PC-3 (cell line): ENCODE measurements around the gene SSMEM1. TPM values are rescaled to one million over a fixed set of nuclear protein-coding genes. Genes with fewer than 3 reads are reported as not detected.
A peak's percentile ranks its signal among the peaks of the same experiment; 100 is the strongest.

Experiments used
- ATAC-seq: fragments of 200-7000 bp; cut with Tn5 transposase; 2 replicates; pipeline ENCODE4 v1.9.1; 2020; ENCODE audit warnings: mild to moderate bottlenecking, moderate library complexity
- BruUV-seq: library from RNA; stranded (reverse); fragments of 400-500 nt; replicated peaks from 2 replicates; lab custom pipeline; 2021; lab: Mats Ljungman, UMichigan
- CTCF ChIA-PET: fragments of 300-600 bp; sonication (Branson Sonifier 250); formaldehyde crosslinking; loops from one replicate; lab custom pipeline; 2022; ENCODE audit warnings: antibody characterized with exemption; lab: Charles Lee
- POLR2A ChIA-PET: fragments of 300-600 bp; sonication (Branson Sonifier 250); formaldehyde crosslinking; loops from one replicate; lab custom pipeline; 2022; ENCODE audit warnings: antibody characterized with exemption; ENCODE audit not compliant: unreplicated experiment; lab: Charles Lee
- DNase-seq: peaks from one replicate; pipeline ENCODE4 v3.0.0-alpha.2; 2015
- H2AFZ ChIP-seq: fragments of 300-600 bp; sonication (generic); 2 replicates; pipeline ENCODE4 v1.6.0; 2016; ENCODE audit warnings: antibody characterized with exemption, low read length
- H3F3A ChIP-seq: fragments of 300-600 bp; sonication (generic); one replicate; pipeline ENCODE4 v1.6.0; 2017; ENCODE audit warnings: antibody characterized with exemption, low read length, control low read depth, mild to moderate bottlenecking; ENCODE audit not compliant: unreplicated experiment
- H3K27ac ChIP-seq: fragments of 300-600 bp; sonication (generic); 2 replicates; pipeline ENCODE4 v1.5.1; 2016; ENCODE audit warnings: mild to moderate bottlenecking, low read length
- H3K27me3 ChIP-seq: fragments of 300-600 bp; sonication (generic); 2 replicates; pipeline ENCODE4 v1.6.1; 2016; ENCODE audit warnings: low read length, mixed read lengths
- H3K36me3 ChIP-seq: fragments of 300-600 bp; sonication (generic); 2 replicates; pipeline ENCODE4 v1.6.1; 2016; ENCODE audit warnings: low read depth, mixed run types, low read length, mixed read lengths
- H3K4me1 ChIP-seq: fragments of 300-600 bp; sonication (generic); 2 replicates; pipeline ENCODE4 v1.5.1; 2016; ENCODE audit warnings: low read length; ENCODE audit not compliant: insufficient read depth
- H3K4me2 ChIP-seq: fragments of 300-600 bp; sonication (generic); 2 replicates; pipeline ENCODE4 v1.6.0; 2016; ENCODE audit warnings: low read length
- H3K4me3 ChIP-seq: fragments of 300-600 bp; sonication (generic); 2 replicates; pipeline ENCODE4 v1.5.1; 2016; ENCODE audit warnings: mild to moderate bottlenecking, low read length, mixed read lengths
- H3K79me2 ChIP-seq: fragments of 300-600 bp; sonication (generic); 2 replicates; pipeline ENCODE4 v1.6.1; 2017; ENCODE audit warnings: low read length, mixed read lengths
- H3K9ac ChIP-seq: fragments of 300-600 bp; sonication (generic); 2 replicates; pipeline ENCODE4 v1.6.0; 2016; ENCODE audit warnings: mild to moderate bottlenecking, low read length
- H3K9me2 ChIP-seq: fragments of 300-600 bp; sonication (generic); replicated peaks from 2 replicates; pipeline ENCODE4 v1.6.1; 2016; ENCODE audit warnings: mixed run types, low read length, mixed read lengths
- H3K9me3 ChIP-seq: fragments of 300-600 bp; sonication (generic); 2 replicates; pipeline ENCODE4 v1.6.1; 2016; ENCODE audit warnings: low read length, mixed read lengths
- H4K20me1 ChIP-seq: fragments of 300-600 bp; sonication (generic); 2 replicates; pipeline ENCODE4 v1.6.1; 2016; ENCODE audit warnings: low read length, mixed read lengths
- EZH2 ChIP-seq: fragments of 300-600 bp; sonication (generic); IDR thresholded peaks from one replicate; pipeline ENCODE4 v1.6.1; 2017; ENCODE audit warnings: antibody characterized with exemption, mild to moderate bottlenecking, low read length; ENCODE audit not compliant: unreplicated experiment
- EZH2phosphoT487 ChIP-seq: fragments of 300-600 bp; sonication (generic); IDR thresholded peaks from 2 replicates; pipeline ENCODE4 v1.6.1; 2018; ENCODE audit warnings: mild to moderate bottlenecking, antibody characterized with exemption, low read length, borderline replicate concordance
- intact Hi-C: fragments of 100-400 bp; cut with micrococcal nuclease; formaldehyde crosslinking; loops from 2 replicates; pipeline ENCODE4 v1.9.0; 2023
- total RNA-seq: library from RNA; depleted of rRNA; stranded (reverse); fragments of >200 nt; gene quantifications from 2 replicates; pipeline ENCODE4 v1.2.3, GENCODE V29; 2014
- TF ChIP-seq, protein P1 (sequence below): fragments of 300-600 bp; sonication (generic); conservative IDR thresholded peaks from 2 replicates; pipeline ENCODE4 v1.5.1; 2017; ENCODE audit warnings: antibody characterized with exemption, low read depth, mild to moderate bottlenecking, low read length

The SSMEM1 gene
- total RNA-seq, 1 experiment from 2014 or later, result not detected

- no peak for DNase-seq
- no peak overlapping the region for H3K4me2 ChIP-seq
- no peaks in the 10 kb centered on the region for H4K20me1 ChIP-seq
- TF ChIP-seq EZH2phosphoT487 (no peak), EZH2 (no peak)
- TF ChIP-seq, protein P1, sequence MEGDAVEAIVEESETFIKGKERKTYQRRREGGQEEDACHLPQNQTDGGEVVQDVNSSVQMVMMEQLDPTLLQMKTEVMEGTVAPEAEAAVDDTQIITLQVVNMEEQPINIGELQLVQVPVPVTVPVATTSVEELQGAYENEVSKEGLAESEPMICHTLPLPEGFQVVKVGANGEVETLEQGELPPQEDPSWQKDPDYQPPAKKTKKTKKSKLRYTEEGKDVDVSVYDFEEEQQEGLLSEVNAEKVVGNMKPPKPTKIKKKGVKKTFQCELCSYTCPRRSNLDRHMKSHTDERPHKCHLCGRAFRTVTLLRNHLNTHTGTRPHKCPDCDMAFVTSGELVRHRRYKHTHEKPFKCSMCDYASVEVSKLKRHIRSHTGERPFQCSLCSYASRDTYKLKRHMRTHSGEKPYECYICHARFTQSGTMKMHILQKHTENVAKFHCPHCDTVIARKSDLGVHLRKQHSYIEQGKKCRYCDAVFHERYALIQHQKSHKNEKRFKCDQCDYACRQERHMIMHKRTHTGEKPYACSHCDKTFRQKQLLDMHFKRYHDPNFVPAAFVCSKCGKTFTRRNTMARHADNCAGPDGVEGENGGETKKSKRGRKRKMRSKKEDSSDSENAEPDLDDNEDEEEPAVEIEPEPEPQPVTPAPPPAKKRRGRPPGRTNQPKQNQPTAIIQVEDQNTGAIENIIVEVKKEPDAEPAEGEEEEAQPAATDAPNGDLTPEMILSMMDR, result no peak
- BruUV-seq, result no TSS peak
- intact Hi-C loops, result no loop called here
- no peaks in the 10 kb centered on the region for H3K9me3 ChIP-seq
- peaks cover 41% of the 10 kb centered on the region for H3K36me3 ChIP-seq
- H3K9ac ChIP-seq, result no peak overlapping the region
- H3K79me2 ChIP-seq, result no peaks in the 10 kb centered on the region
- H3K9me2 ChIP-seq, result no peaks in the 10 kb centered on the region
- no peaks in the 10 kb centered on the region for H3F3A ChIP-seq
- no peak for ATAC-seq
- no peaks in the 10 kb centered on the region for H3K4me1 ChIP-seq
- no peaks in the 10 kb centered on the region for H3K27me3 ChIP-seq
- no peak overlapping the region for H2AFZ ChIP-seq
- no peak overlapping the region for H3K4me3 ChIP-seq
- H3K27ac ChIP-seq, result no peak overlapping the region
- CTCF ChIA-PET, result no interaction called here
- POLR2A ChIA-PET, result interaction anchor here (0.6 kb wide), 1 partner anchor 42 kb away, joined by 10 read pairs; no protein-coding TSS in a partner anchor
Observed at GRCh38 chr7:130179631-130180030, 28.0 kb upstream of the SSMEM1 start.

- no peaks in the 10 kb centered on the region for H3K27me3 ChIP-seq
- H3K4me3 ChIP-seq, result no peak overlapping the region
- H3K4me2 ChIP-seq, result no peak overlapping the region
- H3K79me2 ChIP-seq, result no peaks in the 10 kb centered on the region
- H3F3A ChIP-seq, result no peaks in the 10 kb centered on the region
- no peak overlapping the region for H3K9ac ChIP-seq
- no peaks in the 10 kb centered on the region for H3K4me1 ChIP-seq
- no peaks in the 10 kb centered on the region for H3K9me2 ChIP-seq
- H4K20me1 ChIP-seq, result no peaks in the 10 kb centered on the region
- H3K27ac ChIP-seq, result peak overlapping the region; percentile 43
- ATAC-seq (peak; percentile 98), DNase-seq (peak; percentile 59)
- intact Hi-C loops, result no loop called here
- POLR2A ChIA-PET, result no interaction called here
- CTCF ChIA-PET, result no interaction called here
- no peak overlapping the region for H2AFZ ChIP-seq
- BruUV-seq, result no TSS peak
- TF ChIP-seq EZH2phosphoT487 (no peak), EZH2 (no peak)
- TF ChIP-seq, protein P1, result no peak
- H3K9me3 ChIP-seq, result no peaks in the 10 kb centered on the region
- H3K36me3 ChIP-seq, result peaks cover 50% of the 10 kb centered on the region
Observed at GRCh38 chr7:130180571-130181262, 26.9 kb upstream of the SSMEM1 start.

DNA sequence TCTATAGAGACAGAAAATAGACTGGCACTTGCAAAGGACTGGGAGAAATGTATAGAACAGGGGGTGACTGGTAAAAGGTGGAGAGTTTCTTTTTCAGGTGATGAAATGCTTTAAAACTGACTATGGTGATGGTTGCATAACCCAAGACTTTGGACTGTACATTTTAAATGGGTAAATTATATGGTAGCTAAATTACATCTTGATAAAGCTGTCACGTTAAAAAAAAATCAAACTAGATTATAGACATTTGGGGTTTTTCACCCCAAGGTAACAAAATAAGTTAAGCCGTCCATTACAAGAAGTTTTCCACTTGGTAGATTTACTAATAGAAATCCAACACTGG is 26.4 kb upstream of the SSMEM1 start:
- ChIA-PET CTCF (no interaction called here), POLR2A (no interaction called here)
- BruUV-seq, result no TSS peak
- Histone ChIP-seq H3K27me3 (no peaks in the 10 kb centered on the region), H3K9ac (no peak overlapping the region), H3K79me2 (no peaks in the 10 kb centered on the region), H3K4me2 (no peak overlapping the region), H3F3A (no peaks in the 10 kb centered on the region), H3K27ac (peak overlapping the region; percentile 16), H3K4me3 (no peak overlapping the region), H3K4me1 (no peaks in the 10 kb centered on the region), H3K9me2 (no peaks in the 10 kb centered on the region), H3K36me3 (peaks cover 50% of the 10 kb centered on the region), H3K9me3 (no peaks in the 10 kb centered on the region), H2AFZ (no peak overlapping the region), H4K20me1 (no peaks in the 10 kb centered on the region)
- ATAC-seq, result no peak
- intact Hi-C loops, result no loop called here
- no peak for TF ChIP-seq EZH2
- TF ChIP-seq EZH2phosphoT487, result no peak
- TF ChIP-seq, protein P1, result no peak
- no peak for DNase-seq
